Endodermal cell (in vitro differentiated cells): ENCODE data around the gene CD44. TPM values are rescaled to one million over a fixed set of nuclear protein-coding genes. Genes with fewer than 3 reads are reported as not detected.
A peak's percentile ranks its signal among the peaks of the same experiment; 100 is the strongest.

ENCODE experiments used
- DNase-seq: peaks from one replicate; pipeline ENCODE4 v3.0.0-alpha.2; 2017
- H3K27ac ChIP-seq: 2 replicates; pipeline ENCODE4 v1.5.1; 2013; ENCODE audit warnings: mild to moderate bottlenecking, low read depth, low read length, moderate library complexity
- H3K27me3 ChIP-seq: 2 replicates; pipeline ENCODE4 v1.6.1; 2013; ENCODE audit warnings: mild to moderate bottlenecking, low read length, moderate library complexity; ENCODE audit not compliant: insufficient read depth, control insufficient read depth, poor library complexity, severe bottlenecking
- H3K36me3 ChIP-seq: 2 replicates; pipeline ENCODE4 v1.7.0; 2013; ENCODE audit warnings: mild to moderate bottlenecking, low read length, moderate library complexity; ENCODE audit not compliant: control insufficient read depth, insufficient read depth
- H3K4me1 ChIP-seq: one replicate; pipeline ENCODE4 v1.7.0; 2013; ENCODE audit warnings: low read length; ENCODE audit not compliant: control insufficient read depth, insufficient read depth
- H3K4me3 ChIP-seq: 2 replicates; pipeline ENCODE4 v1.5.1; 2013; ENCODE audit warnings: mild to moderate bottlenecking, low read length, moderate library complexity
- H3K9ac ChIP-seq: 2 replicates; pipeline ENCODE4 v1.6.1; 2013; ENCODE audit warnings: mild to moderate bottlenecking, low read length, moderate library complexity; ENCODE audit not compliant: poor library complexity, severe bottlenecking; ENCODE audit errors: extremely low read depth
- H3K9me3 ChIP-seq: 2 replicates; pipeline ENCODE4 v1.6.1; 2013; ENCODE audit warnings: mild to moderate bottlenecking, low read length, moderate library complexity; ENCODE audit not compliant: control insufficient read depth
- H3K27ac Mint-ChIP-seq: 2 replicates; pipeline ENCODE4 v1.8.0; 2020; ENCODE audit warnings: mixed read lengths
- H3K27me3 Mint-ChIP-seq: 2 replicates; pipeline ENCODE4 v1.8.0; 2021; ENCODE audit warnings: mild to moderate bottlenecking, mixed read lengths; ENCODE audit not compliant: insufficient read depth
- H3K36me3 Mint-ChIP-seq: 2 replicates; pipeline ENCODE4 v1.8.0; 2020; ENCODE audit warnings: low read depth, mixed read lengths
- H3K4me1 Mint-ChIP-seq: 2 replicates; pipeline ENCODE4 v1.8.0; 2020; ENCODE audit warnings: mixed read lengths
- H3K4me3 Mint-ChIP-seq: 2 replicates; pipeline ENCODE4 v1.8.0; 2020; ENCODE audit warnings: mild to moderate bottlenecking, moderate library complexity, mixed read lengths
- H3K9me3 Mint-ChIP-seq: 2 replicates; pipeline ENCODE4 v1.8.0; 2020; ENCODE audit warnings: mild to moderate bottlenecking, mixed read lengths
- CTCF ChIP-seq: fragments of 200-600 bp; sonication (generic); conservative IDR thresholded peaks from 2 replicates; pipeline ENCODE4 v1.5.0; 2021; ENCODE audit warnings: antibody characterized with exemption, mild to moderate bottlenecking
- WGBS, 2 experiments: methylation state at CpG; one replicate each; pipeline versions ENCODE4 v1.1.5 to v1.1.7; 2013; ENCODE audit warnings: missing lambda C conversion rate in 2 of 2, mixed read lengths in 1 of 2; ENCODE audit not compliant: insufficient coverage in 1 of 2, insufficient read length in 1 of 2; 5-methylcytosine and 5-hydroxymethylcytosine counted together
- total RNA-seq, 2 donors: library from RNA; stranded (reverse); fragmentation: NEBNext Ultra II Directional in 1 of 2; extraction: Animal tissue kit (Norgen Biotek cat#: 25700) in 1 of 2; gene quantifications; 2 replicates in 1 of 2; 3 replicates in 1 of 2; pipeline ENCODE4 v1.2.1, GENCODE V29; 2021

CD44 gene
- total RNA-seq, 2 donors from 2014 or later = 1.2 to 4.6 TPM

DNA sequence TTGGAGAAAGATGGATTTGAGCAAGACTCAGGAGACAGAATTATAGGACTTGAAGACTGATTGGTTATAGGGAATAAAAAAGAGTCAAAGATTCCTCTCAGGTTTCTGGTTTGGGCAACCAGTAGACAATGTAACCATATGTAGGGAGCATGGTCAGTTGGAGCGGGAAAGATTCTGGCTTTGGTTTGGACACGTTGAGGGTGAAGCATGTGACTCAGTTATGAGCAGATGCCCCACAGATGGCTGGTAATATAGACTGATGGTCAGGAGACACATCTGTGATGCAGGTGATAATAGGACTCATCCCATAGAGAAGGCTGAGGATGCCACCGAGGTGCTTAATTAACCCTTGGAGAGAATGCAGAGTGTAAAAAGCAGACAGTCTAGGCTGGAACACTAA is 132.1 kb downstream of the CD44 start:
- no peak for DNase-seq

GRCh38 chr11:35272391-35272902 is 133.5 kb downstream of the CD44 start:
- Histone ChIP-seq H3K36me3 (no peaks in the 10 kb centered on the region), H3K9me3 (no peaks in the 10 kb centered on the region), H3K4me3 (no peak overlapping the region), H3K4me1 (peaks cover 3% of the 10 kb centered on the region), H3K9ac (no peak overlapping the region), H3K27me3 (no peaks in the 10 kb centered on the region), H3K27ac (no peak overlapping the region)
- Mint-ChIP-seq H3K4me1 (peaks cover 20% of the 10 kb centered on the region), H3K9me3 (no peaks in the 10 kb centered on the region), H3K27ac (no peak overlapping the region), H3K27me3 (peaks cover 11% of the 10 kb centered on the region), H3K4me3 (no peak overlapping the region), H3K36me3 (no peaks in the 10 kb centered on the region)
- WGBS, 2 experiments = 87 to 98% methylated on average over 5 of the region's 5 CpGs
- no peak for DNase-seq
- no peak for TF ChIP-seq CTCF

More for the DNA sequence above, 132.1 kb downstream of the CD44 start:
- H3K9me3 ChIP-seq = no peaks in the 10 kb centered on the region
- no peaks in the 10 kb centered on the region for H3K36me3 Mint-ChIP-seq
- H3K4me1 Mint-ChIP-seq = peaks cover 25% of the 10 kb centered on the region
- no peaks in the 10 kb centered on the region for H3K9me3 Mint-ChIP-seq
- H3K27ac ChIP-seq = no peak overlapping the region
- H3K9ac ChIP-seq = no peak overlapping the region
- H3K4me3 Mint-ChIP-seq = no peak overlapping the region
- H3K4me3 ChIP-seq = no peak overlapping the region
- H3K27me3 Mint-ChIP-seq = peaks cover 11% of the 10 kb centered on the region
- 95% methylated on average over 3 of the region's 3 CpGs for WGBS, 2 experiments
- no peaks in the 10 kb centered on the region for H3K36me3 ChIP-seq
- H3K4me1 ChIP-seq = peaks cover 6% of the 10 kb centered on the region
- TF ChIP-seq CTCF = no peak
- H3K27ac Mint-ChIP-seq = no peak overlapping the region
- H3K27me3 ChIP-seq = no peaks in the 10 kb centered on the region

DNA sequence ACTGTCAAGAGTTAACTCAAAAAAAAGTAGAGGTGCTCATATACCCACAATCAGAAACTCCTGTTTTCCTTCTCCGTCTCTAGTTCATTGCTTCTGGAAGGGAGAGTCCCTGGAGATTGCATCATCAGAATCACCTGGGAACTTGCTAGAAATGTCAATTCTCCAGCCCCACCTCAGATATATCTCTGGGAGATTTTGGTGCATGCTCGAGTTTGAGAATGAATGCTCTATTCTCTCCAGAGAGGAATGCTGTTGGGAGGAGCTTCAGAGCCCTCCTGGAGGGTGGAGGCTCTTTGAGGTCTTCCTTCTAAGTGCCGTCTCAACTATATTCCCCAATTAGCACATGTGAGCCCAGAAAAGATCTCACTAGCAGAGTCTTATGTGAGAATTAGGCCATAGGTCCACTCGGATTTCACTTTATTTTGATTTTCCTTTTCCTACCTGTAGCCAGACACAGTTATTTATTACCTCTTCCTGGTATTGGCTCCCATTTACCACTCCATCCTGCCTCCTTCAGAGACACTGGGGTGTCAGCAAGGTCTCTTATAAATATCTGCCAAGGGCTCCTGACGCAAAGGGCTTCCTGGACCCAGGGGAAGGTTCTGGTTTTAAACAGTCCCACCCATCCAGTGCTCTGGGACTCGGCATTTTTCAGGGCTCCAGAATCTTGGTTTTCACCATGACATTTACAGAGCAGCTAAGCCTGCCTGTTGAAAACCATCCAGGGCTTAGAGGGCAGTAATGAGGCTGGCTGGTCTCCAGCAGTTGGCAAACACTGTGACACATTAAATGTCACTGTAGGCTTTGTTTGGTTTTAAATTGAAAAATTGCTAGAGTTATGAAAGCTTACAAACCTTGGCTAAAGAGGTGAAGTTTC is 136.2 kb downstream of the CD44 start:
- WGBS, 2 experiments = 67 to 80% methylated on average over 3 to 6 of the region's 6 CpGs

More for the DNA sequence above, 136.2 kb downstream of the CD44 start:
- Mint-ChIP-seq H3K36me3 (no peaks in the 10 kb centered on the region), H3K9me3 (no peaks in the 10 kb centered on the region), H3K27ac (no peak overlapping the region), H3K27me3 (peaks cover 11% of the 10 kb centered on the region), H3K4me1 (peaks cover 13% of the 10 kb centered on the region), H3K4me3 (no peak overlapping the region)
- Histone ChIP-seq H3K4me3 (no peak overlapping the region), H3K27ac (no peak overlapping the region), H3K27me3 (no peaks in the 10 kb centered on the region), H3K9ac (no peak overlapping the region), H3K36me3 (no peaks in the 10 kb centered on the region), H3K4me1 (no peaks in the 10 kb centered on the region), H3K9me3 (no peaks in the 10 kb centered on the region)
- TF ChIP-seq CTCF = no peak
- peak; percentile 54 for DNase-seq
